Measurements from ENCODE around the gene REPS1.
"Not testable (repeated sequence)": the region's sequence is repeated elsewhere in the genome, so short reads cannot be mapped to it uniquely, and the experiment has no call there.

The REPS1 gene

GRCh38 chr6:138970159-138970558 is 17.9 kb downstream of the REPS1 start:
- DNase-seq = no peak

GRCh38 chr6:138966870-138967269 is 21.2 kb downstream of the REPS1 start:
- DNase-seq = no peak

GRCh38 chr6:138965971-138966370 is 22.1 kb downstream of the REPS1 start:
- DNase-seq = no peak

GRCh38 chr6:138965291-138965874 is 22.7 kb downstream of the REPS1 start:
- DNase-seq = no peak

GRCh38 chr6:138964012-138964411 is 24.0 kb downstream of the REPS1 start:
- no peak for DNase-seq

GRCh38 chr6:138963531-138963930 is 24.5 kb downstream of the REPS1 start:
- no peak for DNase-seq

DNA sequence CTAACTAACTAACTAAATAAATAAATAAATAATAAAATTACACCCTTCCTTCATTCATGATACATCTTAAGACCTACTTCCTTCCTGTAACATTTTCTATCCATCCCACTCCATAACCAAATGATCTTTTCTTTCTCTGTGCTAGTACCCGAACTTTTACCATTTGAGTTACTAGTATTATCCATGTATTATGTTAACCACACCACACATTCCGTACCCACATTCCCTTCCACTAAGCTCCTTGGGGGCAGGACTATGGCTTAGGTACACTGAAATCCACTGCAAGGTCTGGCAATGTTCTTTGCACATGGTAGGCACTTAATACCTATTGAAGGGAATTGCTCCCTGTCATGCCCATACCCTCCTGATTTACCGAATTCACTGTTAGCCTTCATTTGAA is 24.9 kb downstream of the REPS1 start:
- no peak for DNase-seq

DNA sequence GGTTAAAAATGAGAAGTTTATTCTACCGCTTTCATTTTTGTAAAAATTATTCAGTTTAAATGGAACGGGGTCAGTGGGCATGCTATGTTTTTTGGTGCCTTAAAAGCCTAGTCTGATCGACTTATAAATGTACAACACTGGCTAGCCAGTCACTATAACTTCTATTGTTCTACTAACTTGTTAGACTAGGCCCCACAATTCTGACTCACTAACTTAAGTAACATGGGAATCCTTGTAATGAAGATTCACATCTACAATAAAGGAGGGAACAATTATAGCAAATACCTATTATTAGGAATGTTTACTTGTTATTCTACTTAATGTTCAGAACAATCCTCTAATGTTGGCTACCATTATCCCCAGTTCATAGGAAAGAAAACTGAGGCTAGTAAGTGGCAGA is 28.5 kb downstream of the REPS1 start:
- no peak for DNase-seq

DNA sequence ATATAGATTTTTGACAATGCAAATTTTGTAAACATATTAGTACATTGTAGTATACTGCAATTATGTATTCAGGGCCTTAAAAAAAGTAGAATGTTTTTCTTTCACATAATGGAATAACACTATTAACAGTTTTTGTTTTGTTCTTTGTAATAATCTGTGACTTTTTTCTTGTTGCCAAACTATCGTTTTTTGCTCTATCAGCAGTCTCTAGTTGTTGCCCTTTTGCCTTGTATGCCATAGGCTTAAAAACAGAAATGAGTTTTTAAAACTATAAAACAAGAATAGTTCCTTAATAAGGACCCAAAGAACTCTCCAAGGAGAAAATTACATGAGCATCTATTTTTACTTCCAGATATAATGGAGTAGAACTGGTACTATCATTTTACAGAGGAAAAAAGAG is 29.5 kb downstream of the REPS1 start:
- DNase-seq = no peak

GRCh38 chr6:138957903-138958302 is 30.1 kb downstream of the REPS1 start:
- DNase-seq = no peak

DNA sequence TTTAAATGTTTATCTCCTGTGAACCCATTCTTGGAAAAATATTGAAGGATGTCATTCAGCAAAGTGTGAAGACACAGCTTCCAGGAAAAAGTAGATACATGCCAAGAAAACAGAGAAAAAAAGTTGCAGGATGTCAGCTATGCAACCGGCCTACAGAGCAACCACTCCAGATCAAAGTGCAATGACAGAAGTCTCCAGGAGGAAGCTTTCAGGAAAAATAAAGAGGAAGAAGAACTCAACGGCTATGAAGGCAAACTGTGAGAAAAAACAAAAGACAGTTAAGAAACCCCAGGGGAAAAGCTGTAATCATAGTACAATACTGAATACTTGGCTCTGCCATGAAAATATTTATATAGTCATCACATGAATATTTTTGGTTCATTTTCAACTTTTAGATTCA is 30.6 kb downstream of the REPS1 start:
- DNase-seq = no peak

DNA sequence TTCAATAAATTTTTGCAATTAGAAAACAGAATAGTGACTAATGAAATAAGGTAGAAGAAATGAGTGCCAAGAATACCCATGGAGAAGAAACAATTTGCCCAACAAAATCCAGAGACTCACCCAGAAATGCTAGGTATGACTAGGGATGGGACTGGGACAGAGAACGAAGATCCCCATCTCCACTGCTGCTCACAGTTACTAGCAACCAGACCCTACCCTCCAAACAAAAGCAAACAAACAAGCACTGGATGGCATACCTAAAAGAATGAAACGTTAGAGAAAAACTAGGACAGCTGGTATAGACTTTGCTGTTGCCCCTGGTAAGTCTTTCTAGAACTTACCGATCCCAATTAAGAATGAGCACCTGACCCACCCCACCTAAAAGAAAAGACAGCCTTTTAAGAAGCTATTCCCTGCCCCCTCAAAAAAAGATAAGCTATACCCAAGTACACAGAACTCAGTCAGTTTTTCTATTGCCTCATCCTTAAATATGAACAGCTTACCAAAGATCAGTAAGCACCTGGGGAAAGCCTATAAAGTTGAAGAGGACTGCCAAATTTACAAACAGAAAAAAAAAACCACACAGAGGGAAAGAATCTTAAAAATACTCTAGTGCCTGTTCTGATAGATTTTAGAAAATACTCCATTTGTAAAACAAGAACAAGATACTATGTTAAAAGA is 31.7 kb downstream of the REPS1 start:
- no peak for DNase-seq

DNA sequence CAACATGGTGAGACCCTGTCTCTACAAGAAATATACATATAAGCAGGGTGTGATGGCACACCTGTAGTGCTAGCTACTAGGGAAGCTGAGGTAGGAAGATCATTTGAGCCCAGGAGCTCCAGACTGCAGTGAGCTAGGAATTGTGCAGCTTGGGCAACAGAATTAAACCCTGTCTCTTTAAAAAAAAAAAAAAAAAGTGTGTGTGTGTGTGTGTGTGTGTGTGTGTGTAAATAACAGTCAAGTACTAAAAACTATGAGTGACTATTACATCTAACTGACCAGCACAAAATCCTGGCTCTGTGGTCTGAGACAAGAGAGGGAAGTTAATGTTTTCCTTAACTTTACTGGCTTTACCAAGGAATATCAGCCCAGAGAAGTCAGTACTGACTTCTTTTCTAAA is 32.8 kb downstream of the REPS1 start:
- no peak for DNase-seq

DNA sequence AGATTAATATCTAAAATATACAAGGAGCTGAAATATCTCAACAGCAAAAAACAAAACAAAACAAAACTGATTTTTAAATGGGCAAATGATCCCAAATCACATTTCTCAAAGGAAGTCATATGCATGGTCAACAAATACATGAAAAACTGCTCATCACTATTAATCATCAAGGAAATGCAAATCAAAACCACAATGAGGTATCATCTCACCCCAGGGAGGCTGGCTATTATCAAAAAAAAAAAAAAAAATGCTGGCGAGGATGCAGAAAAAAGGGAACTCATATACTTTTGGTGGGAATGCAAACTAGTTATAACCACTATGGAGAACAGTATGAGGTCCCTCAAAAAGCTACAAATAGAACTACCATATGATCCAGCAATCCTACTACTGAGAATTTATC is 34.6 kb downstream of the REPS1 start:
- no peak for DNase-seq

GRCh38 chr6:138948546-138949179 is 39.4 kb downstream of the REPS1 start:
- no peak for DNase-seq

GRCh38 chr6:138948004-138948403 is 40.0 kb downstream of the REPS1 start:
- DNase-seq = no peak

DNA sequence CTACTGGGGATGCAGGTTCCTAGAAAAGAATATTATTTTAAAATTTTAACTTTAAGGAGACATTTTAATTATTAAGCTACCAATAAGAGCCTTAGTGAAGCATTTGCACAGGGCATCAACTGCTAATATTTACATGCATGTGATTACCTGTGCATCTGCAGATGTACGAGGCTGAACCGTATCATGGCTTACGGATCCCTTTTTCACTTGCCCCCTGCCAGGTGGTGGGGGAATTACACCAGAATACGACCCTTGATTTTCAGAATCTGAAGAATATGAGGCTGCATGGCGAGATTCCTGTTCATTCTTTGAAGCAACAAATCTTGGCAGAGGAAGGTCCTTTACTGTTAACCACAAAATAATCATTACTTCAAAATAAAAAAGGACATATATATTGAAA is 42.7 kb downstream of the REPS1 start:
- no peak for DNase-seq

DNA sequence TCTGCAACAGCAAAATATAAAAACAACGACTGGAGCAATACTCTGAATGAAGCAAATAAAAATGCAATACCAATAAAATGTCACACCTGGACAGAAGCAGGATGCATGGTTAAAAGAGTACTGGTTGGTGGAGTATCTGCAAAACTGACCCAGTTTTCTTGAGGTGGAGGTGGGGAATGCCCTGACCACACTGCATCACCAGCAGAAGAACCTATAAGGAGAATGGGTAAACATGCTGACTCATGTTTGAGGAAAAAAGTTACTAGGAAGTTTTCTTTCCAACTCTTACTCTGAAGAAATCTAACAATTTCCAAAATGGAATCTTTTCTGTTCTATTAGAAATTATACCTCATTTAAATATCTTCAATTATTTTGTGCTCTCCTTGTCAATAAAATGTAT is 43.6 kb downstream of the REPS1 start:
- DNase-seq = no peak

- DNase-seq = no peak
Measured at GRCh38 chr6:138943089-138943625, 44.9 kb downstream of the REPS1 start.

DNA sequence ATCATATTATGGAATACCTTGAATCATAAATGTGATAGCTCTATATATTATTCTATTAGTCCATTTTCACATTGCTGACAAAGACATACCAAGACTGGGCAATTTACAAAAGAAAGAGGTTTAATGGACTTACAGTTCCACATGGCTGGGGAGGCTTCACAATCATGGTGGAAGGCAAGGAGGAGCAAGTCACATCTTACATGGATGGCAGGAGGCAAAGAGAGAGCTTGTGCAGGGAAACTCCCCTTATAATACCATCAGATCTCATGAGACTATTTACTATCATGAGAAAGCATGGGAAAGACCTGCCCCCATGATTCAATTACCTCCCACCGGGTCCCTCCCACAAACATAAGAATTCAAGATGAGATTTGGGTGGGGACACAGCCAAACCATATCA is 51.2 kb downstream of the REPS1 start:
- not testable (repeated sequence) for DNase-seq

DNA sequence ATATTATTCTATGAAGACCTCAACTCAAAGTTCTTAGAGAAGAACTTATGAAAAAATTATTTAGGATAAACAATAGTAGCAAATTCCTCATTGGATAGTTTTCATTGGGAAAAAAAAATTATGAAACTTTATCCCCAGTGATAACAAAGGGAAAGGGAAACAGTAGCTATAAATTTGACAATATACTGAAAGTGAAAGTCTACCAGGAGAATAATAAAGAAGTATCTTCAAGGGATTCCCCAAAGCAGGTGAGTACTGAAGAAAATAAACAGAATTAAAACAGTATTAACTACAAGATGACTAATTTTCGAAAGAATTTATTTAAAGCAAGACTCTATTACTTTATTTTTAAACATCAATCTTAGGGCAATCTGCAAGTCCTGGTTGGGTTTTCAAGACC is 56.4 kb downstream of the REPS1 start:
- DNase-seq = no peak

DNA sequence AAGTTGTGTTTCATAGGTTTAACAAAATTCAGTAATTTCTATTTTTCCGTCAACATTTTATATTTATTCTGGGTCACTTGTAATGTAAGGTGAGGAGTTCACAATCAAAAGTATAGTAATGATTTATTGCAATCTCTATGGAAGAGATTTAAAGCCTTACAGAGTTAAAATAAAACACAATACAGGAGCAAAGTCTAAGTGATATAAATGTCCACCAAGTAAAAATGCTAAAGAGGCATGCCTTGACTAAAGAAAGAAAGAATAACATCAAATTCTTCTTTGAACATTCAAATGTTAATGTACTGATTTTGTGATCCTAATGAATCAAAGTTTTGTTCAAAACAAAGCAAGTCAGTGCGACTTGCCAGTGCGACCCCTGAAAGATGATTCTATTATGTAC is 61.5 kb downstream of the REPS1 start:
- DNase-seq = no peak

GRCh38 chr6:138925806-138926205 is 62.2 kb downstream of the REPS1 start:
- no peak for DNase-seq

GRCh38 chr6:138923561-138923960 is 64.5 kb downstream of the REPS1 start:
- DNase-seq = no peak
